ENCODE data around the gene GHSR.

DNA sequence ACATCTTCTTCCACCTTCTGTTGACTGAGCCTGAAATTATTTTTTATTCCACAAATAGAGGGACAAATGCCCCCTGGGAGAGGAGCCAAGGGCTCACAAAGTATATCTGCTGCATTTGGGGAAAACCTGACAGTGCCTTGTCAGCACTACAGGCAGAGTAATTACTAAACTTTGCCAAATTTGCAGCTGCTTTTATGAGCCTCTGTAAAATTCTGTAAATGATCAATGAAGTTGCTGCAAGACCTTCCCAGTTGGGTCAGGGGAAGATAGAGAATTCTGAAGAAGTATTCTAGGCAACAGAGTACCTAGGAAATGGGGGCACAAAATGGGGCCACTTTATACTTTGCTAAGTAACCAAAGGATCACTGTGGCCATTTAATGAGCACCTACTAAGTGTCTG lies 10.5 kb downstream of the GHSR start:
- no peak for TF ChIP-seq EZH2phosphoT487 (IDR thresholded peaks at IDR 0.05; ENCODE audit: insufficient read depth, low read depth)
- TF ChIP-seq EZH2 (IDR thresholded peaks at IDR 0.05; ENCODE audit: insufficient read depth, poor library complexity, severe bottlenecking), result no peak

All from GM23248 (cell line).